IPS-NIHi11 (cell line): ENCODE results near the gene CES3.
"Not testable (repeated sequence)": the region's sequence is repeated elsewhere in the genome, so short reads cannot be mapped to it uniquely, and the experiment has no call there.

Source experiments
- DNase-seq: peaks from one replicate; pipeline ENCODE4 v3.0.0; 2012; ENCODE audit warnings: mixed read lengths, low spot score

The CES3 gene

GRCh38 chr16:66946541-66946940 is 14.5 kb upstream of the CES3 start:
- DNase-seq, result no peak

- DNase-seq, result no peak
Observed at GRCh38 chr16:66946974-66947301, 14.1 kb upstream of the CES3 start.

GRCh38 chr16:66947302-66948065 is 13.6 kb upstream of the CES3 start:
- DNase-seq, result peak; percentile 88

- no peak for DNase-seq
Observed at GRCh38 chr16:66948134-66948836, 12.8 kb upstream of the CES3 start.

- no peak for DNase-seq
Observed at GRCh38 chr16:66948837-66949225, 12.2 kb upstream of the CES3 start.

GRCh38 chr16:66949472-66949871 is 11.6 kb upstream of the CES3 start:
- DNase-seq, result no peak

GRCh38 chr16:66950437-66950836 is 10.6 kb upstream of the CES3 start:
- DNase-seq, result no peak

- no peak for DNase-seq
Observed at GRCh38 chr16:66950971-66951790, 9.9 kb upstream of the CES3 start.

- DNase-seq, result no peak
Observed at GRCh38 chr16:66952430-66953110, 8.5 kb upstream of the CES3 start.

GRCh38 chr16:66953462-66954096 is 7.5 kb upstream of the CES3 start:
- no peak for DNase-seq

- peak; percentile 78 for DNase-seq
Observed at GRCh38 chr16:66954097-66954659, 6.9 kb upstream of the CES3 start.

- DNase-seq, result not testable (repeated sequence)
Observed at GRCh38 chr16:66955363-66956153, 5.5 kb upstream of the CES3 start.

- not testable (repeated sequence) for DNase-seq
Observed at GRCh38 chr16:66956154-66956457, 5.0 kb upstream of the CES3 start.

- no peak for DNase-seq
Observed at GRCh38 chr16:66958857-66959703, 2.0 kb upstream of the CES3 start.

- no peak for DNase-seq
Observed at GRCh38 chr16:66959704-66960161, 1.3 kb upstream of the CES3 start.

GRCh38 chr16:66960270-66960669 is 796 bp upstream of the CES3 start:
- DNase-seq, result no peak

GRCh38 chr16:66961914-66962313 is 848 bp downstream of the CES3 start:
- no peak for DNase-seq

- DNase-seq, result no peak
Observed at GRCh38 chr16:66964049-66964448, 3.0 kb downstream of the CES3 start.

GRCh38 chr16:66968847-66969246 is 7.8 kb downstream of the CES3 start:
- DNase-seq, result no peak
